Neural cell (in vitro differentiated cells): ENCODE results near the gene PSMA6.

Experiments used
- CTCF ChIP-seq: fragments of 450-650 bp; IDR thresholded peaks from 2 replicates; pipeline ENCODE4 v1.5.1; 2014; ENCODE audit warnings: antibody characterized with exemption, mild to moderate bottlenecking, moderate library complexity; ENCODE audit not compliant: poor library complexity, severe bottlenecking
- EZH2 ChIP-seq: fragments of 200-600, 300-800 bp; shearing (Covaris generic), sonication (generic); IDR thresholded peaks from 2 replicates; pipeline ENCODE4 v1.6.1; 2014; ENCODE audit warnings: antibody characterized with exemption, low read length, borderline replicate concordance, mild to moderate bottlenecking; ENCODE audit not compliant: insufficient read depth, poor library complexity, severe bottlenecking
- MXI1 ChIP-seq: fragments of 450-650 bp; conservative IDR thresholded peaks from 2 replicates; pipeline ENCODE4 v1.6.1; 2014; ENCODE audit warnings: antibody characterized with exemption, mild to moderate bottlenecking; ENCODE audit not compliant: poor library complexity, severe bottlenecking
- SMC3 ChIP-seq: fragments of 450-650 bp; conservative IDR thresholded peaks from 2 replicates; pipeline ENCODE4 v1.6.1; 2014; ENCODE audit warnings: antibody characterized with exemption, mild to moderate bottlenecking, moderate library complexity; ENCODE audit not compliant: poor library complexity

GRCh38 chr14:35279369-35279768 lies 12.8 kb upstream of the PSMA6 start:
- TF ChIP-seq MXI1 (no peak), CTCF (no peak), EZH2 (no peak), SMC3 (no peak)
